T-helper 2 cell (primary cell): ENCODE measurements around the gene C4orf46.
A peak's percentile ranks its signal among the peaks of the same experiment; 100 is the strongest.

Experiments used
- DNase-seq, 5 experiments: peaks; one replicate each; pipeline versions ENCODE4 v3.0.0 to v3.0.0-alpha.2; 2012 to 2022

Gene C4orf46

GRCh38 chr4:158649111-158649680 is 22.5 kb downstream of the C4orf46 start:
- DNase-seq = no peak

- no peak for DNase-seq
Observed at GRCh38 chr4:158644760-158645159, 26.9 kb downstream of the C4orf46 start.

DNA sequence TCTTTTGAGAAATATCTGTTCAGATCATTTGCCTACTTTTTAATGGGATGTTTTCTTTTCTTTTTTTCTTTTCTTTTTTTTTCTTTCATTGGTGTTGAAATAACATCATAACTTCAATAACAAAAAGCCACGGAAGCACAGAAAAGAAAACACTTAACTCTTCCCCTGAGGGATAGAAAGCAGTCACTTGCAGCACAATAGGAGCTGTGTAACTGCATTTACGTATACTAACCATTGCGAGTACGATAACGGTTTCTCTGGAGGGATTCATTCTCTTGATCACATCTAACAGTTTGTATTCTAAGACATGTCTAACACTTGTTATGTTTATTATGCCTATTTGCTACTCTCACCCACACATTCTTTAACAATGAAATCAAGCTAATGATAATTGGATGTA is 27.3 kb downstream of the C4orf46 start:
- no peak for DNase-seq

- no peak for DNase-seq
Observed at GRCh38 chr4:158636619-158637018, 35.1 kb downstream of the C4orf46 start.

DNA sequence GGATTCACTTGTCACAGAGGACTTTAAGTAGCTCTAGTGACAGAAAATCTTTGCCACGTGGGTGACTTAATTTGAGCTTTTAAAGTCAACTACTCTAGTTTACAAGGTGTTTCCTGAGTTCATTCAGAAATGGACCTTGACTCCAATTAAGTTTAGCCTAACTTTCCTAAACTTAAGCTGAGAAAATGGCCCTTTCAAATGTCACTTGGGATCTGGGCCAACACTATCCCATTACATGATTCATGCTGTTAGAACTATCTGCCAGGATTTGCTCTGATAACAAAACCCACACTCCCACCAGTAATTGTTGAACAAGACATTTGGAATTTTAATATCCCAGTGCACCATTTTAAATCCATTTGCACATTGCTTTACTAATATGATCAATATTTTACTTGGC is 40.8 kb downstream of the C4orf46 start:
- DNase-seq = no peak

GRCh38 chr4:158625544-158625943 is 46.1 kb downstream of the C4orf46 start:
- DNase-seq = no peak

GRCh38 chr4:158624889-158625478 is 46.7 kb downstream of the C4orf46 start:
- peak in 1 of 5 experiments; percentile 31 for DNase-seq

DNA sequence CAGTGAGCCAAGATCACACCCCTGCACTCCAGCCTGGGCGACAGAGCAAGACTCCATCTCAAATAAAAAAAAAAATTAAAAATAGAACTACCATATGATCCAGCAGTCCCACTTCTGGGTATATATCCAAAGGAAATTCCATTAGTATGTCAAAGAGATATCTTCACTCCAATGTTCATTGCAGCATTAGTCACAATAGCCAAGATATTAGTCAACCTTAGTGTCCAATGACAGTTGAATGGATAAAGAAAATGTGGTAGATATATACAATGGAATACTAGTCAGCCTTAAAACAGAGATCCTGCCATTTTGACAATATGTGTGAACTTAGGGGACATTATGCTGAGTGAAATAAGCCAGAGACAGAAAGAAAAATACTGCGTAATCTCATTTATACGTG is 49.4 kb downstream of the C4orf46 start:
- no peak for DNase-seq

DNA sequence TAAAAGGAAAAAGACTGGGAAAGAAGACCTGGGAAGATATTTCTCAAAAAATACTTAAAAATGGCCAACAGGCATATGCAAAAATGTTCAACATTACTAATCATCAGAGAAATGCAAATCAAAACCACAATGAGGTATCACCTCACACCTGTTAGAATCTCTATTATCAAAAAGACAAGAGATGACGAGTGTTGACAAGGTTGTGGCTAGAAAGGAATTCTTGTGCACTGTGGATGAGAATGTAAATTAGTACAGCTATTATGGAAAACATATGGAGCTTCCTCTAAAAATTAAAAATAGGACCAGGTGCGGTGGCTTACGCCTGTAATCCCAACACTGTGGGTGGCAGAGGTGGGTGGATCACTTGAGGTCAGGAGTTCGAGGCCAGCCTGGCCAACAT is 50.0 kb downstream of the C4orf46 start:
- DNase-seq = no peak

DNA sequence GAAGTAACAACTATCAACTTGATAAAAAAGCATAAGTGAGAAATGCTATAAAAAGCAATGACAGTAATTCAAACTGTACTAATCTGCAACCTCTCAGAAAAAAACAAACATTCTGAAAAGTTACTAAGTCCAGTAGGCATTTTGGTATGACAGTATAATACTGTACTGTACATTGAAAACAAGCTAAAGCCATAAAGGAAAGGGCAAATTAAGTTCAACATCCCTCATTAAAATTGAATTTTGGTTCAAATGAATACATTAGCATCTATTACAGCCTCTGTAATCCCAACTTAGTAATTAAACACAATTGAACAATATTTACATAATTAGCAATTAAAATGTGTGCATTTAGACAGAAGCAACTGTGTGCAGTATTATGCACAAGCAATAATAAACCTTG is 53.7 kb downstream of the C4orf46 start:
- no peak for DNase-seq
